Measurements from ENCODE around the gene ZFP69.

Gene ZFP69

GRCh38 chr1:40532844-40533424 is 55.8 kb downstream of the ZFP69 start:
- no peak for DNase-seq (ENCODE audit: low read depth)
- TF ChIP-seq, protein P1, sequence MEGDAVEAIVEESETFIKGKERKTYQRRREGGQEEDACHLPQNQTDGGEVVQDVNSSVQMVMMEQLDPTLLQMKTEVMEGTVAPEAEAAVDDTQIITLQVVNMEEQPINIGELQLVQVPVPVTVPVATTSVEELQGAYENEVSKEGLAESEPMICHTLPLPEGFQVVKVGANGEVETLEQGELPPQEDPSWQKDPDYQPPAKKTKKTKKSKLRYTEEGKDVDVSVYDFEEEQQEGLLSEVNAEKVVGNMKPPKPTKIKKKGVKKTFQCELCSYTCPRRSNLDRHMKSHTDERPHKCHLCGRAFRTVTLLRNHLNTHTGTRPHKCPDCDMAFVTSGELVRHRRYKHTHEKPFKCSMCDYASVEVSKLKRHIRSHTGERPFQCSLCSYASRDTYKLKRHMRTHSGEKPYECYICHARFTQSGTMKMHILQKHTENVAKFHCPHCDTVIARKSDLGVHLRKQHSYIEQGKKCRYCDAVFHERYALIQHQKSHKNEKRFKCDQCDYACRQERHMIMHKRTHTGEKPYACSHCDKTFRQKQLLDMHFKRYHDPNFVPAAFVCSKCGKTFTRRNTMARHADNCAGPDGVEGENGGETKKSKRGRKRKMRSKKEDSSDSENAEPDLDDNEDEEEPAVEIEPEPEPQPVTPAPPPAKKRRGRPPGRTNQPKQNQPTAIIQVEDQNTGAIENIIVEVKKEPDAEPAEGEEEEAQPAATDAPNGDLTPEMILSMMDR (IDR thresholded peaks at IDR 0.05; ENCODE audit: control insufficient read depth, insufficient read depth, low read depth, low read length, missing control alignments): peak; percentile 75
- H3K4me3 ChIP-seq (ENCODE audit: control insufficient read depth, low read depth, low read length): no peak overlapping the region

DNA sequence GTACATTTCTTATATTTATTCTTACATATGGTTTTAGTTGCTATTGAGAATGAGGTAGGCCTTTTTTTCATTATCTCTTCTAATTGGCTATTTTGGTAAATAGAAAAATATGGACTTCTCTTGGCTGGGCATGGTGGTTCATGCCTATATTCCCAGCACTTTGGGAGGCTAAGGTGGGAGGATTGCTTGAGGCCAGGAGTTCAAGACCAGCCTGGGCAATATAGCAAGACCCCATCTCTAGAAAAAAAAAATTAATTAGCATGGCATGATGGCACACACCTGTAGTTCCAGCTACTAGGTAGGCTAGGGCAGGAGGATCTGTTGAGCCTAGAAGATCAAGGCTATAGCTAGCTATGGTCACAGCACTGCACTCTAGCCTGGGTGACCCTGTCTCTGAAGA is 57.5 kb downstream of the ZFP69 start:
- H3K4me3 ChIP-seq (ENCODE audit: control insufficient read depth, low read depth, low read length): no peak overlapping the region
- TF ChIP-seq, protein P1 (IDR thresholded peaks at IDR 0.05; ENCODE audit: control insufficient read depth, insufficient read depth, low read depth, low read length, missing control alignments): no peak
- no peak for DNase-seq (ENCODE audit: low read depth)

DNA sequence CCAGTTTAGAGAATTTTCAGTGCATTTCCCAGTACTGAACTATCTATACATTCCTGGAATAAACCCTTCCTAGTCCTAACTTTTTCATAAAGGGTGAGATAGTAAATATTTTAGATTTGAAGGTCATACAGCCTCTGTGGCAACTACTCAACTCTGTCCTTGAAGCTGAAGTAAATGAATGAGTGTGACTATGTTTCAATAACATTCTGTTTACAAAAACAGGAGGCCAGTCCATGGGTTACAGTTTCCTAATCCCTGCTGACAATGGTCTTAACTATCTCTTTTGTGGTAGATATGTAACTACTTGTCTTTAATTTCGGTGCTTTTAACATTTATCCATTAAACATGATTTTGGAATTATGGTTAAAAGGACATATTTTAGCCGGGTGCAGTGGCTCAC is 58.6 kb downstream of the ZFP69 start:
- DNase-seq (ENCODE audit: low read depth): no peak
- no peak overlapping the region for H3K4me3 ChIP-seq (ENCODE audit: control insufficient read depth, low read depth, low read length)
- TF ChIP-seq, protein P1 (IDR thresholded peaks at IDR 0.05; ENCODE audit: control insufficient read depth, insufficient read depth, low read depth, low read length, missing control alignments): no peak

DNA sequence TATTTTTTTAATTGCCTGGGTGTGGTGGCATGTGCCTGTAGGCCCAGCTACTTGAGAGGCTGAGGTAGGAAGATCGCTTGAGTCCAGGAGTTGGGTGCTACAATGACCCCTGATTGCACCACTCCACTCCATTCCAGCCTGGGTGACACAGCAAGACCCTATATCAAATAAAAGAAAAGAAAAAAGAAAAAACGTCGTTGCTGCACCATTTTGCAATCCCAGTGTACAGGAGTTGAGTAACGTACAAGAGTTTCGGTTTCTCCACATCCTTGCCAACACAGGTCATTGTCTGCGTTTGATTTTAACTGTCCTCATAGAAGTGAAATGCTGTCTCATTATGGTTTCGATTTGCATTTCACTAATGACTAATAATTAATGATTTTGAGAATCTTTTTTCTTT is 62.2 kb downstream of the ZFP69 start:
- DNase-seq (ENCODE audit: low read depth): no peak
- TF ChIP-seq, protein P1 (IDR thresholded peaks at IDR 0.05; ENCODE audit: control insufficient read depth, insufficient read depth, low read depth, low read length, missing control alignments): no peak
- H3K4me3 ChIP-seq (ENCODE audit: control insufficient read depth, low read depth, low read length): no peak overlapping the region

Measured in AG09309 (cell line).